Gastrocnemius medialis (tissue), 4 donors: Measurements from ENCODE around the gene CSPG5. TPM values are rescaled to one million over a fixed set of nuclear protein-coding genes. Genes with fewer than 3 reads are reported as not detected.

ENCODE experiments used
- total RNA-seq, 4 donors: library from RNA; depleted of rRNA; stranded (reverse); fragments of >200 nt; gene quantifications; one replicate each; pipeline versions ENCODE4 v1.1.0 to v1.2.3, GENCODE V29; 2016

Gene CSPG5
- total RNA-seq, 4 donors from 2014 or later = 0.16 to 0.87 (median 0.29) TPM

Other genes starting within 250 kb of the CSPG5 start
- gene PTPN23, start 197.8 kb downstream of the CSPG5 start, total RNA-seq = 10 to 100 TPM; 10.5 to 37.3 (median 23.7) TPM
- gene SCAP, start 102.9 kb downstream of the CSPG5 start, total RNA-seq = 10 to 100 TPM; 38.2 to 48.1 (median 42.8) TPM
- gene ELP6, start 65.2 kb downstream of the CSPG5 start, total RNA-seq = 10 to 100 TPM; 16.9 to 31.1 (median 26.6) TPM
- gene SMARCC1, start 203.0 kb upstream of the CSPG5 start, total RNA-seq = 10 to 100 TPM; 24.5 to 32.1 (median 28.1) TPM
- 10 to 100 TPM; 45.7 to 91.1 (median 67.9) TPM for gene DHX30, start 224.3 kb upstream of the CSPG5 start, total RNA-seq